Fibroblast of skin of right quadriceps (primary cell): ENCODE data around the gene RABGAP1L.
A peak's percentile ranks its signal among the peaks of the same experiment; 100 is the strongest.
"Not testable (repeated sequence)": the region's sequence is repeated elsewhere in the genome, so short reads cannot be mapped to it uniquely, and the experiment has no call there.

Experiments used
- DNase-seq: peaks from one replicate; pipeline ENCODE4 v3.0.0-alpha.2; 2013

The RABGAP1L gene

GRCh38 chr1:174837386-174837785, 678.1 kb downstream of the RABGAP1L start:
- DNase-seq: no peak

- no peak for DNase-seq
Observed at GRCh38 chr1:174839211-174839610, 679.9 kb downstream of the RABGAP1L start.

GRCh38 chr1:174841747-174842146, 682.4 kb downstream of the RABGAP1L start:
- DNase-seq: no peak

- not testable (repeated sequence) for DNase-seq
Observed at GRCh38 chr1:174848593-174849560, 689.6 kb downstream of the RABGAP1L start.

GRCh38 chr1:174850726-174851125, 691.4 kb downstream of the RABGAP1L start:
- DNase-seq: no peak

DNA sequence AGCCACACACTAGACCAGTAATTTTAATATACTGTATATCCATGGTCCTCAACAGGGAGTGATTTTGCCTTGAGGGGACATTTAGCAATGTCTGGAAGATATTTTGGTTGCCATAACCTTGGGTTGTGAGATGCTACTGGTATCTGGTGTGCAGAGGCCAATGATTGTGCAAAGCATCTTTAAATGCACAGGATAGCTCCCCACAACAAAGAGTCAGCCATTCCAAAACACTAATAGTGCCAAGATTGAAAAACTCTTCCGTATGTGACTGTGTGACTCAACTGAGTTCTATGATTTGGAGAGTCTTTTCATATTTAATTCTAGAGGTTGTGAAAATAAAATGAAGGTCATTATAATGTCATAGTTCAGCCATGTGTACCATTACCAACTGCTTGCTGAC, 699.0 kb downstream of the RABGAP1L start:
- no peak for DNase-seq

GRCh38 chr1:174870319-174870718, 711.0 kb downstream of the RABGAP1L start:
- DNase-seq: no peak

- no peak for DNase-seq
Observed at GRCh38 chr1:174871886-174872285, 712.6 kb downstream of the RABGAP1L start.

DNA sequence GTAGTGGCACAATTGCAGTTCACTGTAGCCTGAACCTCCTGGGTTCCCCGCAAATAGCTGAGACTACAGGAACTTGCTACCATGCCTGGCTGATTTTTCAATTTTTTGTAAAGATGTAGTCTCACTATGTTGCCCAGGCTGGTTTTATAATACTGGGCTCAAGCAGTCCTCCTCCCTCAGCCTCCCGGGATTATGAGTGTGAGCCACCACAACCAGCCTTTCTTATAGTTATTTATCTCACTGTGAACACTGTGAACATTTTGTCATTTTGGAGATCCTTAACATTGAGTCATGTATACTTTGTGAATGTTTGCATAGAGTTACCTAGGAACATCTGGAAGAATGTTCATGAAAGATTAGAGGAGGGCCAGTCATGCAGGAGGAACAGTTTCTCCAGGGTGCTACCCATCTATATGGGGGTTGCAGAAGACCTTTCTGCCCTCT, 713.3 kb downstream of the RABGAP1L start:
- DNase-seq: peak; percentile 9

- no peak for DNase-seq
Observed at GRCh38 chr1:174874331-174875053, 715.2 kb downstream of the RABGAP1L start.

DNA sequence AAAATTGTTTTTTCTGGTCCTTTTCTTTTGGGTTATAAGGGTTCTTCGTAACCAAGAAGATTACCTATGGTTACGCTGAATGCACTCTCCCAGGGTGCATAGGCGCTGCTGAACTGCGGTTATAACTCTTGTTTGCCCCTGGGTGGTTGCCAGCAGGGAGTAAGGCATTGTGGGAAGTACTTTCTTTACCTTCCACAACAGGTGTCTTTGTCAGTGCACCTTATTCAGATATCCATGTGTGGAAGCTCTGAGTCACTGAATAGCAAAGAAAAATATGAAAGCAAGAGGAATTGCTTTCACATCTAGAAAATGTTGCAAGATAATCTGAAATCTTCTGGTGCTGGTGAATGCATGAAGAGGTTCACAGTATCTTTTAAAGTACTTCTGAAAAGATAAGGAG, 716.0 kb downstream of the RABGAP1L start:
- DNase-seq: no peak

DNA sequence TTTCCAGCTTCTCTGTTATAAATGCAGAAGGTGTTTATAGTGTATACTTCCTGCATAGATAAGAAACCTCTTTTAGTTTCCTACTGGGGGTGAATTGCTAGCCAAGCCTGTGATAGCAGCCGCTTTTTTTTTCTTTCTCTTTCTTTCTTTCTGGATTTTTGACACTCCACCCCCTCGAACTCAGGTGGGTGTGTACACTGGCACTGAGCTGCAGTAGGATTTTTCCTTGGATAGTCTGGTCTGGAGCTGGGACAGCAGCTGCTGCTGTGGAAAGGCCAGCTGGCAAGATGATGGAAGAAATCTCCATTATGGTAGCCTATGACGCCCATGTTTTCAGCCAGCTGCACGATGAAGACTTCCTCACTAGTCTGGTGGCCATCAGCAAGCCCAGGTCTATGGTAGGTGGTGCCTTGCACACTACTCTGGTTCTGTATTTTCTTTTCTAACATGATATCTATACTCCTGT, 717.9 kb downstream of the RABGAP1L start:
- no peak for DNase-seq

GRCh38 chr1:174880171-174880570, 720.9 kb downstream of the RABGAP1L start:
- no peak for DNase-seq

DNA sequence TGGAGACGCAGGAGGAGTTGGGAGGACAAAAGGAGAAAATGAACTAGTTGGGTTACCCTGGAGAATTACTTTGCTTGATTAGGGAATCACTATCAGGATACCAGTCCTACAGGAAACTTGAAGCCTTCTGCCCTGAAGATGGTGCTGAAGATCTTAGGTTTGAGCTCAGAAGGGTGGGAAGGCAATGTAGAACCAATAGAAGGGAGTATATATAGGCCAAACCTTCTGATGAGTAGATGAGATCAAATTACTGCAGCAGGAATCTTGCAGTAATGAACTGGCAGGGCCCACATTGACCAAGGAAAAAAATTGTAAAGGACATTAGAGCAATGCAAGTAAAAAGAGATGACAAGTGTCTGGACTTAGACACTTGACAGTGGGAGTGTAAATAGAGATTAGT, 724.1 kb downstream of the RABGAP1L start:
- peak; percentile 37 for DNase-seq

GRCh38 chr1:174884038-174884437, 724.7 kb downstream of the RABGAP1L start:
- DNase-seq: no peak

DNA sequence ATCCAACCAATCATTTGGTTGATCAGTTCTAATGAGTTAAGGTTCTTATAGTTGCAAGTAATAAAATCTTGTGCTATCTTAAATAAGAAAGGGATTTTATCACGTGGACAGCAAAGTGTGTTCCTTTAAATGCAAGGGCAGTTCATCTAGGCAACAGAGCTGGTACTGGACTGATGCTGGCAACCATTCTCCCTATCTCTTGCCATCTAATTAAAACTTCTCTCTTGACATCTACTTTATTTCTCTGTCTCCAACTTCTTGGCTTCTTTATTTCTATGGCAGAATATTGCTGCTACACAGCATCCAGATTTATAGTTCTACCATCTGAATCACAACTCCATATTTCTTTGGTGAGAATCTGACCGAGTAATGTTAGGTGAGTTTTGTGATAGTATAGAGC, 725.2 kb downstream of the RABGAP1L start:
- DNase-seq: no peak

DNA sequence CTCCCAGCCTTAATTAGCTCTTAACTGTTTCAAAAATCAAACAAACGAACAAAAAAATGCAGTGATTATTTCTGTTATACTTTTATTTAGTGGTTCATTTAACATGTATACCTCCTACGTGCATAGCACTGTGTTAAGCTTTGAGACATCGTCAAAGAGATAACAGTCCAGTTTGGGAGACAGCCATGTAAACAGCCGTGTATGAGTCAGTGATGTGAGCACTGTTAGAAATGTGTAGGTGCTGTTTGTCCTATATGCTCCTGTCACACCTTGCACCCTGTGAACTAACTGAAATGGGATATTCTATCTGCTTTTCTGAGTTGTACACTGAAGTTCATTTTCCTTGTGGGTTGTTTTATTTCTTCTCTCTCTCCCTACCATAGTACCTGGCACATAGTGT, 730.7 kb downstream of the RABGAP1L start:
- DNase-seq: no peak

GRCh38 chr1:174892016-174892415, 732.7 kb downstream of the RABGAP1L start:
- no peak for DNase-seq

DNA sequence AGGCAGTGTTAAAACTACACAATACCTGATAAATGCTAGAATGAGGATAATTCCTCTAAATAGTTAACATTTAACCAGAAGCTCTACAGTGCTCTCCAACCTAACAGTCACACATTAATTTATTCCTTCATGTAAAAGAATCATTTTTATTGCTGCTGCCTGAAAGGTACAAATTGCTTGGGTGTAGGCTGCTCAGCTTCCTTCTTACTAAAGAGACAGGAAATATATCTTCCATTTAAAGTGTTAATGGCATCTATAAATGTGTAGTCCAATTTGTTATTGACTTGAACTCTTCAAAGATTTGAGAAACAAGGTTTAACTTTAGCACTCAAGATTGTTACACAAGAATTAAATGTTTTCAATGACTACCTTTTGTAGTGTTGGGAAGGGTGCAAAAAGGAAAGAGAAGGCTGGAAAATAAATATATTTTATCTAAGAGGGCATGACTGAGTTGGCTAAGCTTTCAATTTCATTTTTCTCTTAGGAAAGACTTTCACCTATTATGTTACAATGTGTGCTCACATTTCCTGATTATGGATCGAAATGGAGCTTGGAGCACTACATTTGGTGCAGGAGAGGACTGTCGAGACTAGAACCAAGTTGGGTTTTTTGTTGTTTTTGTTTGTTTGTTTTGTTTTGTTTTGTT, 734.9 kb downstream of the RABGAP1L start:
- no peak for DNase-seq

GRCh38 chr1:174895610-174896009, 736.3 kb downstream of the RABGAP1L start:
- DNase-seq: not testable (repeated sequence)

DNA sequence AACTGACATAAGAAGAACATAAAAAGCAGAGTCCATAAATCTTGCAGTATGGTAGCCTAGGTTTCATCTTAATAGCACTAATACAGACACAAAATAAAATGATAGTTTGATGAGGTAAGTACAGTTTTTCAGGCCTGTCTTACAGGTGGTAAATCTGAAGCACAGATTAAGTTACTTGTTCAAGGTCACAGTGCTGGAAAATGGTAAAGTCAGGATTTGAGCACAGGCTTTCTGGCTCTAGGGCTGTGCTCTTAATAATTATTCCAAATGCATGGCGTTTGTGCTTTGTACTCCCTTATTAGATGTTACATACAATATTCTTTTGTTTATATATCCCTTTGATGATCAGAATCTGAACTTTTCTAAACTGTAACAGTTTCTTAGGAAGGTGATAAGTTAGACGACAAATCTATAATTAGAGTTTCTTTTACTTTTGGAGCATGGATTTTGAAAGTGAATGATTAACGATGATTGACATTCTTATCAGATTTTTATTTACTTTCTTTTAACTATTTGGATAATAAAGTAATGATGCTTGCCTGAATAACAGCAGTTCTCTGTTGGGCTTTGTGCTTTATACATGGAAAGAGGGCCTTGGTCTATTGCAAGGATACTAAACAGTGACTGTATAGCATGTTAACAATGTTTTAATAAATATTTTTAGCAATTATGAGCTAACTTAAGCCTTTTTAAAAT, 738.9 kb downstream of the RABGAP1L start:
- no peak for DNase-seq

- DNase-seq: no peak
Observed at GRCh38 chr1:174900317-174900716, 741.0 kb downstream of the RABGAP1L start.
